Hepatocyte (in vitro differentiated cells): Measurements from ENCODE around the gene STRA6. TPM values are rescaled to one million over a fixed set of nuclear protein-coding genes. Genes with fewer than 3 reads are reported as not detected.

Experiments
- DNase-seq: peaks from one replicate; pipeline ENCODE4 v3.0.0-alpha.2; 2016; ENCODE audit warnings: low spot score
- H2AFZ ChIP-seq: fragments of 200-600 bp; sonication (generic); 2 replicates; pipeline ENCODE4 v1.6.0; 2016; ENCODE audit warnings: antibody characterized with exemption, mild to moderate bottlenecking
- H3K27ac ChIP-seq: fragments of 200-600 bp; sonication (generic); 2 replicates; pipeline ENCODE4 v1.5.1; 2016; ENCODE audit warnings: mild to moderate bottlenecking
- H3K27me3 ChIP-seq: fragments of 200-600 bp; sonication (generic); 2 replicates; pipeline ENCODE4 v1.6.1; 2016
- H3K36me3 ChIP-seq: fragments of 200-600 bp; sonication (generic); replicated peaks from 2 replicates; pipeline ENCODE4 v1.5.1; 2016; ENCODE audit warnings: low read depth; ENCODE audit not compliant: insufficient read depth
- H3K4me1 ChIP-seq: fragments of 200-600 bp; sonication (generic); 2 replicates; pipeline ENCODE4 v1.5.1; 2016; ENCODE audit warnings: mild to moderate bottlenecking, moderate library complexity; ENCODE audit not compliant: insufficient read depth
- H3K4me2 ChIP-seq: fragments of 200-600 bp; sonication (generic); 2 replicates; pipeline ENCODE4 v1.6.0; 2016
- H3K4me3 ChIP-seq: fragments of 200-600 bp; sonication (generic); 2 replicates; pipeline ENCODE4 v1.5.1; 2016; ENCODE audit warnings: mild to moderate bottlenecking
- H3K79me2 ChIP-seq: fragments of 200-600 bp; sonication (generic); 2 replicates; pipeline ENCODE4 v1.6.0; 2017; ENCODE audit warnings: mild to moderate bottlenecking
- H3K9me2 ChIP-seq: fragments of 200-600 bp; sonication (generic); replicated peaks from 2 replicates; pipeline ENCODE4 v1.6.0; 2017; ENCODE audit warnings: mild to moderate bottlenecking; ENCODE audit not compliant: insufficient read depth
- H3K9me3 ChIP-seq: fragments of 200-600 bp; sonication (generic); 2 replicates; pipeline ENCODE4 v1.5.1; 2016; ENCODE audit warnings: low read depth, mild to moderate bottlenecking
- H4K20me1 ChIP-seq: fragments of 200-600 bp; sonication (generic); 2 replicates; pipeline ENCODE4 v1.6.0; 2016; ENCODE audit warnings: mild to moderate bottlenecking; ENCODE audit not compliant: insufficient read depth, poor library complexity, severe bottlenecking
- EZH2 ChIP-seq: fragments of 200-600 bp; sonication (generic); IDR thresholded peaks from 2 replicates; pipeline ENCODE4 v1.6.1; 2016; ENCODE audit warnings: antibody characterized with exemption, mild to moderate bottlenecking, borderline replicate concordance
- EZH2phosphoT487 ChIP-seq: fragments of 200-600 bp; sonication (generic); IDR thresholded peaks from one replicate; pipeline ENCODE4 v1.6.1; 2018; ENCODE audit warnings: antibody characterized with exemption, mild to moderate bottlenecking, low read depth, moderate library complexity; ENCODE audit not compliant: unreplicated experiment, severe bottlenecking
- WGBS: methylation state at CpG from one replicate; pipeline ENCODE4 v1.1.6; 2016; ENCODE audit warnings: low lambda C conversion rate; ENCODE audit errors: missing lambda C conversion rate; 5-methylcytosine and 5-hydroxymethylcytosine counted together
- polyA plus RNA-seq: library from polyadenylated mRNA; unstranded; fragments of >200 nt; fragmentation: Nextera tagmentation; extraction: Ambion mirVana; gene quantifications from 2 replicates; pipeline ENCODE4 v1.2.1, GENCODE V29; 2016
- total RNA-seq: library from RNA; depleted of rRNA; stranded (reverse); fragments of >200 nt; gene quantifications from 2 replicates; pipeline ENCODE4 v1.2.3, GENCODE V29; 2014
- TF ChIP-seq, protein P1 (sequence below): fragments of 200-600 bp; sonication (generic); IDR thresholded peaks from 2 replicates; pipeline ENCODE4 v1.5.1; 2016; ENCODE audit warnings: antibody characterized with exemption, mild to moderate bottlenecking; ENCODE audit not compliant: poor library complexity

The STRA6 gene
- total and polyA plus RNA-seq, 2 experiments from 2014 or later: 31.5 to 37.1 TPM

DNA sequence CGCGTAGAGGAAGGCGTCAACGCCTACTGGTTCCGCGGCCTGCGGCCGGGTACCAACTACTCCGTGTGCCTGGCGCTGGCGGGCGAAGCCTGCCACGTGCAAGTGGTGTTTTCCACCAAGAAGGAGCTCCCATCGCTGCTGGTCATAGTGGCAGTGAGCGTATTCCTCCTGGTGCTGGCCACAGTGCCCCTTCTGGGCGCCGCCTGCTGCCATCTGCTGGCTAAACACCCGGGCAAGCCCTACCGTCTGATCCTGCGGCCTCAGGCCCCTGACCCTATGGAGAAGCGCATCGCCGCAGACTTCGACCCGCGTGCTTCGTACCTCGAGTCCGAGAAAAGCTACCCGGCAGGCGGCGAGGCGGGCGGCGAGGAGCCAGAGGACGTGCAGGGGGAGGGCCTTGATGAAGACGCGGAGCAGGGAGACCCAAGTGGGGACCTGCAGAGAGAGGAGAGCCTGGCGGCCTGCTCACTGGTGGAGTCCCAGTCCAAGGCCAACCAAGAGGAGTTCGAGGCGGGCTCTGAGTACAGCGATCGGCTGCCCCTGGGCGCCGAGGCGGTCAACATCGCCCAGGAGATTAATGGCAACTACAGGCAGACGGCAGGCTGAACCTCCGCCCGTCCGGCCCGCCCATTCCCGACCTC is 68.1 kb downstream of the STRA6 start:
- peak; percentile 61 for DNase-seq
- WGBS: 6% methylated on average over 51 of the region's 53 CpGs
- Histone ChIP-seq H2AFZ (no peak overlapping the region), H3K79me2 (no peaks in the 10 kb centered on the region), H3K4me1 (peaks cover 28% of the 10 kb centered on the region), H3K9me3 (no peaks in the 10 kb centered on the region), H3K27ac (no peak overlapping the region), H3K27me3 (peaks cover 85% of the 10 kb centered on the region), H3K36me3 (no peaks in the 10 kb centered on the region), H3K9me2 (no peaks in the 10 kb centered on the region), H4K20me1 (no peaks in the 10 kb centered on the region), H3K4me3 (no peak overlapping the region), H3K4me2 (peak overlapping the region; percentile 96)
- peak; percentile 55 for TF ChIP-seq EZH2phosphoT487
- TF ChIP-seq EZH2: peak; percentile 22
- TF ChIP-seq, protein P1, sequence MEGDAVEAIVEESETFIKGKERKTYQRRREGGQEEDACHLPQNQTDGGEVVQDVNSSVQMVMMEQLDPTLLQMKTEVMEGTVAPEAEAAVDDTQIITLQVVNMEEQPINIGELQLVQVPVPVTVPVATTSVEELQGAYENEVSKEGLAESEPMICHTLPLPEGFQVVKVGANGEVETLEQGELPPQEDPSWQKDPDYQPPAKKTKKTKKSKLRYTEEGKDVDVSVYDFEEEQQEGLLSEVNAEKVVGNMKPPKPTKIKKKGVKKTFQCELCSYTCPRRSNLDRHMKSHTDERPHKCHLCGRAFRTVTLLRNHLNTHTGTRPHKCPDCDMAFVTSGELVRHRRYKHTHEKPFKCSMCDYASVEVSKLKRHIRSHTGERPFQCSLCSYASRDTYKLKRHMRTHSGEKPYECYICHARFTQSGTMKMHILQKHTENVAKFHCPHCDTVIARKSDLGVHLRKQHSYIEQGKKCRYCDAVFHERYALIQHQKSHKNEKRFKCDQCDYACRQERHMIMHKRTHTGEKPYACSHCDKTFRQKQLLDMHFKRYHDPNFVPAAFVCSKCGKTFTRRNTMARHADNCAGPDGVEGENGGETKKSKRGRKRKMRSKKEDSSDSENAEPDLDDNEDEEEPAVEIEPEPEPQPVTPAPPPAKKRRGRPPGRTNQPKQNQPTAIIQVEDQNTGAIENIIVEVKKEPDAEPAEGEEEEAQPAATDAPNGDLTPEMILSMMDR: peak; percentile 39

DNA sequence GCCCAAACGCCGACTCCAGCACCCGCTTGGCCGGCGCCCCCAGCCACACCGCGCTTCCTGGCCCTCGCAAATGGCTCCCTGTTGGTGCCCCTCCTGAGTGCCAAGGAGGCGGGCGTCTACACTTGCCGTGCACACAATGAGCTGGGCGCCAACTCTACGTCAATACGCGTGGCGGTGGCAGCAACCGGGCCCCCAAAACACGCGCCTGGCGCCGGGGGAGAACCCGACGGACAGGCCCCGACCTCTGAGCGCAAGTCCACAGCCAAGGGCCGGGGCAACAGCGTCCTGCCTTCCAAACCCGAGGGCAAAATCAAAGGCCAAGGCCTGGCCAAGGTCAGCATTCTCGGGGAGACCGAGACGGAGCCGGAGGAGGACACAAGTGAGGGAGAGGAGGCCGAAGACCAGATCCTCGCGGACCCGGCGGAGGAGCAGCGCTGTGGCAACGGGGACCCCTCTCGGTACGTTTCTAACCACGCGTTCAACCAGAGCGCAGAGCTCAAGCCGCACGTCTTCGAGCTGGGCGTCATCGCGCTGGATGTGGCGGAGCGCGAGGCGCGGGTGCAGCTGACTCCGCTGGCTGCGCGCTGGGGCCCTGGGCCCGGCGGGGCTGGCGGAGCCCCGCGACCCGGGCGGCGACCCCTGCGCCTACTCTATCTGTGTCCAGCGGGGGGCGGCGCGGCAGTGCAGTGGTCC is 68.7 kb downstream of the STRA6 start:
- no peak overlapping the region for H2AFZ ChIP-seq
- H3K9me3 ChIP-seq: no peaks in the 10 kb centered on the region
- no peak for DNase-seq
- no peaks in the 10 kb centered on the region for H3K36me3 ChIP-seq
- peak overlapping the region; percentile 29 for H3K4me2 ChIP-seq
- H3K27ac ChIP-seq: no peak overlapping the region
- peaks cover 91% of the 10 kb centered on the region for H3K27me3 ChIP-seq
- H3K79me2 ChIP-seq: no peaks in the 10 kb centered on the region
- 10% methylated on average over 47 of the region's 71 CpGs for WGBS
- H3K9me2 ChIP-seq: no peaks in the 10 kb centered on the region
- H3K4me1 ChIP-seq: peaks cover 35% of the 10 kb centered on the region
- H4K20me1 ChIP-seq: no peaks in the 10 kb centered on the region
- TF ChIP-seq, protein P1: no peak
- TF ChIP-seq EZH2: peak; percentile 81
- TF ChIP-seq EZH2phosphoT487: no peak
- H3K4me3 ChIP-seq: no peak overlapping the region

DNA sequence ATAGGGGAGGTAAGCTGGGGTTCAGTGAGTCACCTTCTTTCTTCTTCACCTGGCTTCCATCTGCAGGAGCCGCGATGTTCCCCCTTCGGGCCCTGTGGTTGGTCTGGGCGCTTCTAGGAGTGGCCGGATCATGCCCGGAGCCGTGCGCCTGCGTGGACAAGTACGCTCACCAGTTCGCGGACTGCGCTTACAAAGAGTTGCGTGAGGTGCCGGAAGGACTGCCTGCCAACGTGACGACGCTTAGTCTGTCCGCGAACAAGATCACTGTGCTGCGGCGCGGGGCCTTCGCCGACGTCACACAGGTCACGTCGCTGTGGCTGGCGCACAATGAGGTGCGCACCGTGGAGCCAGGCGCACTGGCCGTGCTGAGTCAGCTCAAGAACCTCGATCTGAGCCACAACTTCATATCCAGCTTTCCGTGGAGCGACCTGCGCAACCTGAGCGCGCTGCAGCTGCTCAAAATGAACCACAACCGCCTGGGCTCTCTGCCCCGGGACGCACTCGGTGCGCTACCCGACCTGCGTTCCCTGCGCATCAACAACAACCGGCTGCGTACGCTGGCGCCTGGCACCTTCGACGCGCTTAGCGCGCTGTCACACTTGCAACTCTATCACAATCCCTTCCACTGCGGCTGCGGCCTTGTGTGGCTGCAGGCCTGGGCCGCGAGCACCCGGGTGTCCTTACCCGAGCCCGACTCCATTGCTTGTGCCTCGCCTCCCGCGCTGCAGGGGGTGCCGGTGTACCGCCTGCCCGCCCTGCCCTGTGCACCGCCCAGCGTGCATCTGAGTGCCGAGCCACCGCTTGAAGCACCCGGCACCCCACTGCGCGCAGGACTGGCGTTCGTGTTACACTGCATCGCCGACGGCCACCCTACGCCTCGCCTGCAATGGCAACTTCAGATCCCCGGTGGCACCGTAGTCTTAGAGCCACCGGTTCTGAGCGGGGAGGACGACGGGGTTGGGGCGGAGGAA is 69.6 kb downstream of the STRA6 start:
- Histone ChIP-seq H3K9me2 (no peaks in the 10 kb centered on the region), H3K9me3 (no peaks in the 10 kb centered on the region), H3K4me3 (no peak overlapping the region), H3K36me3 (no peaks in the 10 kb centered on the region), H3K79me2 (no peaks in the 10 kb centered on the region), H3K4me2 (peak overlapping the region; percentile 33), H3K4me1 (peaks cover 38% of the 10 kb centered on the region), H3K27ac (no peak overlapping the region), H4K20me1 (no peaks in the 10 kb centered on the region), H2AFZ (no peak overlapping the region), H3K27me3 (peaks cover 96% of the 10 kb centered on the region)
- 7% methylated on average over 90 of the region's 90 CpGs for WGBS
- DNase-seq: no peak
- TF ChIP-seq EZH2phosphoT487 (peak; percentile 46), EZH2 (peak; percentile 89)
- TF ChIP-seq, protein P1: peak; percentile 4
